ENCODE data around the gene SLC35F4. TPM values are rescaled to one million over a fixed set of nuclear protein-coding genes. Genes with fewer than 3 reads are reported as not detected.

The SLC35F4 gene
- total and polyA plus RNA-seq, 3 experiments from 2014 or later: not detected

GRCh38 chr14:57831981-57832380, 33.9 kb downstream of the SLC35F4 start:
- ChIA-PET CTCF (no interaction called here), POLR2A (no interaction called here)
- no peaks in the 10 kb centered on the region for H3K9me3 ChIP-seq (ENCODE audit: low read length)
- H3K4me1 ChIP-seq (ENCODE audit: insufficient read depth, low read length): no peaks in the 10 kb centered on the region
- Mint-ChIP-seq H3K4me3 (no peak overlapping the region), H3K9me3 (peaks cover 0 to 2% (median 0%) of the 10 kb centered on the region in 5 donors), H3K4me1 (no peaks in the 10 kb centered on the region), H3K27ac (no peak overlapping the region), H3K27me3 (no peaks in the 10 kb centered on the region), H3K36me3 (no peaks in the 10 kb centered on the region)
- no peak overlapping the region for H3K4me3 ChIP-seq (ENCODE audit: low read length)
- no peaks in the 10 kb centered on the region for H3K36me3 ChIP-seq (ENCODE audit: insufficient read depth, low read length)
- no peak for DNase-seq
- no peaks in the 10 kb centered on the region for H3K27me3 ChIP-seq (ENCODE audit: insufficient read depth, low read length, poor library complexity, severe bottlenecking)
- no peak overlapping the region for H3K27ac ChIP-seq (ENCODE audit: low read depth, low read length)

GRCh38 chr14:57828713-57829112, 37.2 kb downstream of the SLC35F4 start:
- H3K9me3 Mint-ChIP-seq: peaks cover 0 to 5% (median 4%) of the 10 kb centered on the region in 5 donors
- H3K27me3 Mint-ChIP-seq: peaks cover 0 to 6% of the 10 kb centered on the region in 2 donors
- H3K4me1 ChIP-seq (ENCODE audit: insufficient read depth, low read length): no peaks in the 10 kb centered on the region
- ChIA-PET POLR2A (no interaction called here), CTCF (no interaction called here)
- H3K27ac ChIP-seq (ENCODE audit: low read depth, low read length): no peak overlapping the region
- no peaks in the 10 kb centered on the region for H3K27me3 ChIP-seq (ENCODE audit: insufficient read depth, low read length, poor library complexity, severe bottlenecking)
- H3K36me3 ChIP-seq (ENCODE audit: insufficient read depth, low read length): no peaks in the 10 kb centered on the region
- H3K4me3 Mint-ChIP-seq: no peak overlapping the region
- H3K4me3 ChIP-seq (ENCODE audit: low read length): no peak overlapping the region
- no peak overlapping the region for H3K27ac Mint-ChIP-seq
- DNase-seq: no peak
- no peaks in the 10 kb centered on the region for H3K4me1 Mint-ChIP-seq
- peaks cover 0 to 2% (median 0%) of the 10 kb centered on the region in 3 donors for H3K36me3 Mint-ChIP-seq
- no peaks in the 10 kb centered on the region for H3K9me3 ChIP-seq (ENCODE audit: low read length)

DNA sequence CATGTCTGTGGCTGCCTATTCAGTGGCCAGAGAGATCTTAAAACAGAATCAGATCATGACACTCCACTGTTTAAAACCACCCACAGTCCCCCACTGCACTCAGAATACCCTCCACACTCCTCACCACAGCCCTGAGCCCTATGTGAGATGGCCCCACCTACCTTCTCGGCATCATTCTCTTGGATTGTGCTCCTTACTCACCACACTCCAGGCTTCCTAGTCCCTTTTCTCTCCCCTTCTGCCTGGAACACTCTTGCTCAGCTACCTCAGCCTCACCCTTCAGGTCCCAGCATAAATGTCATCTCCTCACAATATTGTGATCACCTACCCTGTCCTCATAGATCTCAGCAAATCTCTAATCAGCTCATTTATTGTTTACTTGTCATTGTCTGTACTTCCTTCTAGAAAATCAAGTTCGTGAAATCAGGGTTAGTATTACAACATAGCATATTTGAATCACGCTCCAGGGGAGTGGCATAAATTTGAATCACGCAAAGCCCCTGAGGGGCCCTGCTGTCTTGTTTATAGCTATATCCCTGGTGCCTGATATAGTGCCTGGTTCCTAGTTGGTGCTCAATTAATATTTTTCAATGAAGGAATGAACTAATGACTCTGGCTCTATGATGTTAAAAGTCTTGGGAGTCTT, 42.8 kb downstream of the SLC35F4 start:
- no peak overlapping the region for H3K4me3 Mint-ChIP-seq
- peaks cover 0 to 6% of the 10 kb centered on the region in 2 donors for H3K27me3 Mint-ChIP-seq
- Histone ChIP-seq H3K4me1 (ENCODE audit: insufficient read depth, low read length) (no peaks in the 10 kb centered on the region), H3K4me3 (ENCODE audit: low read length) (no peak overlapping the region), H3K27me3 (ENCODE audit: insufficient read depth, low read length, poor library complexity, severe bottlenecking) (no peaks in the 10 kb centered on the region), H3K36me3 (ENCODE audit: insufficient read depth, low read length) (no peaks in the 10 kb centered on the region), H3K27ac (ENCODE audit: low read depth, low read length) (no peak overlapping the region), H3K9me3 (ENCODE audit: low read length) (no peaks in the 10 kb centered on the region)
- peaks cover 0 to 5% (median 4%) of the 10 kb centered on the region in 5 donors for H3K9me3 Mint-ChIP-seq
- ChIA-PET CTCF (no interaction called here), POLR2A (no interaction called here)
- H3K4me1 Mint-ChIP-seq: no peaks in the 10 kb centered on the region
- no peak for DNase-seq
- H3K27ac Mint-ChIP-seq: no peak overlapping the region
- peaks cover 0 to 2% (median 0%) of the 10 kb centered on the region in 3 donors for H3K36me3 Mint-ChIP-seq

DNA sequence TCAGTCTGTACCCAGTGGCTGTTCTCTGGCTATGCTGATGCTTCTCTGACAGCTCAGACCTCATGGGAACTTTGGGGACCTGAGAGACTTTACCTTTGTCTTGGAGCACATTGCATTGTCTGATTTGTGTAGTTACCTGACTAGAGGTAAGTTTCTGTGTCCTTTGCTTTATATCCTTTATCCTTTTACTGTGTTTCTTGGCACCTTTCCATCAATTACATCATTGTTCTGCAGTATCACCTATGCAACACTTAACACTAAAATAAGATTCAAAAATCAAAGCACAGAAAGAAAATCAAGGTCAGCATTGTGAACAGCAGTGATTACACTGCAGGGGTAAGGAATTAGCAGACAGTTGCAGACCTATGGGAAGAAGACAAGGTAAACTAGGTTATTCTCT, 43.8 kb downstream of the SLC35F4 start:
- no peaks in the 10 kb centered on the region for H3K36me3 ChIP-seq (ENCODE audit: insufficient read depth, low read length)
- peaks cover 0 to 5% (median 3%) of the 10 kb centered on the region in 5 donors for H3K9me3 Mint-ChIP-seq
- H3K36me3 Mint-ChIP-seq: peaks cover 0 to 2% (median 0%) of the 10 kb centered on the region in 3 donors
- no peaks in the 10 kb centered on the region for H3K4me1 ChIP-seq (ENCODE audit: insufficient read depth, low read length)
- DNase-seq: no peak
- H3K4me1 Mint-ChIP-seq: no peaks in the 10 kb centered on the region
- H3K27me3 ChIP-seq (ENCODE audit: insufficient read depth, low read length, poor library complexity, severe bottlenecking): no peaks in the 10 kb centered on the region
- CTCF ChIA-PET: no interaction called here
- H3K27me3 Mint-ChIP-seq: peaks cover 0 to 6% of the 10 kb centered on the region in 2 donors
- H3K4me3 Mint-ChIP-seq: no peak overlapping the region
- no peaks in the 10 kb centered on the region for H3K9me3 ChIP-seq (ENCODE audit: low read length)
- no peak overlapping the region for H3K27ac Mint-ChIP-seq
- no peak overlapping the region for H3K27ac ChIP-seq (ENCODE audit: low read depth, low read length)
- POLR2A ChIA-PET: no interaction called here
- H3K4me3 ChIP-seq (ENCODE audit: low read length): no peak overlapping the region

DNA sequence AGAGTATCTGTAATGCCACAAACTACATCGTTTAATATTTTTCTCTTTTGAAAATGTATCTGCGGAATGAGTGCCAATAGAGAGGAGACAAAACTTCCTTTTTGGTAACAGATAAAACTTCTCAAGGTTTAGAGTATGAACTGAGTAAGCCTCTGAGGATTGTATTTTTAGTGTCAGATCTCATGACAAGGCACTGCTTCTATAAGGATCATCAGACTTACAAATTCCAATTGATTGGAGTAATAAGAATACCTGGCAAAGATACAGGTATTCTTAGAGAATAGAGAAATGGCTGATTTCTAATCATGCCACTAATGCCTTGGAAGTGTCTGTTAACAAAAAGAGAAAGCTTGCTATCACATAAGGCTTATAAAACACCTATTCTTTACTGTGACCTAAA, 45.3 kb downstream of the SLC35F4 start:
- no peaks in the 10 kb centered on the region for H3K9me3 ChIP-seq (ENCODE audit: low read length)
- Mint-ChIP-seq H3K4me3 (no peak overlapping the region), H3K27ac (no peak overlapping the region), H3K27me3 (peaks cover 0 to 6% of the 10 kb centered on the region in 2 donors), H3K9me3 (peaks cover 0 to 5% (median 3%) of the 10 kb centered on the region in 5 donors), H3K36me3 (peaks cover 0 to 2% (median 0%) of the 10 kb centered on the region in 3 donors), H3K4me1 (no peaks in the 10 kb centered on the region)
- CTCF ChIA-PET: no interaction called here
- no peaks in the 10 kb centered on the region for H3K4me1 ChIP-seq (ENCODE audit: insufficient read depth, low read length)
- no peaks in the 10 kb centered on the region for H3K27me3 ChIP-seq (ENCODE audit: insufficient read depth, low read length, poor library complexity, severe bottlenecking)
- POLR2A ChIA-PET: no interaction called here
- H3K27ac ChIP-seq (ENCODE audit: low read depth, low read length): no peak overlapping the region
- no peaks in the 10 kb centered on the region for H3K36me3 ChIP-seq (ENCODE audit: insufficient read depth, low read length)
- H3K4me3 ChIP-seq (ENCODE audit: low read length): no peak overlapping the region
- DNase-seq: no peak

- H3K36me3 Mint-ChIP-seq: no peaks in the 10 kb centered on the region
- no peak overlapping the region for H3K27ac ChIP-seq (ENCODE audit: low read depth, low read length)
- no peaks in the 10 kb centered on the region for H3K4me1 ChIP-seq (ENCODE audit: insufficient read depth, low read length)
- no peaks in the 10 kb centered on the region for H3K36me3 ChIP-seq (ENCODE audit: insufficient read depth, low read length)
- H3K27ac Mint-ChIP-seq: no peak overlapping the region
- ChIA-PET CTCF (no interaction called here), POLR2A (no interaction called here)
- H3K9me3 ChIP-seq (ENCODE audit: low read length): no peaks in the 10 kb centered on the region
- no peaks in the 10 kb centered on the region for H3K27me3 Mint-ChIP-seq
- H3K9me3 Mint-ChIP-seq: peaks cover 0 to 2% (median 0%) of the 10 kb centered on the region in 5 donors
- H3K4me1 Mint-ChIP-seq: no peaks in the 10 kb centered on the region
- no peak overlapping the region for H3K4me3 Mint-ChIP-seq
- no peak overlapping the region for H3K4me3 ChIP-seq (ENCODE audit: low read length)
- DNase-seq: no peak
- no peaks in the 10 kb centered on the region for H3K27me3 ChIP-seq (ENCODE audit: insufficient read depth, low read length, poor library complexity, severe bottlenecking)
These were observed 47.4 kb downstream of the SLC35F4 start for GRCh38 chr14:57818511-57818910.

GRCh38 chr14:57816568-57817284, 49.2 kb downstream of the SLC35F4 start:
- Histone ChIP-seq H3K4me3 (ENCODE audit: low read length) (no peak overlapping the region), H3K9me3 (ENCODE audit: low read length) (no peaks in the 10 kb centered on the region), H3K27ac (ENCODE audit: low read depth, low read length) (no peak overlapping the region), H3K4me1 (ENCODE audit: insufficient read depth, low read length) (no peaks in the 10 kb centered on the region), H3K27me3 (ENCODE audit: insufficient read depth, low read length, poor library complexity, severe bottlenecking) (no peaks in the 10 kb centered on the region), H3K36me3 (ENCODE audit: insufficient read depth, low read length) (no peaks in the 10 kb centered on the region)
- peaks cover 0 to 2% (median 0%) of the 10 kb centered on the region in 5 donors for H3K9me3 Mint-ChIP-seq
- no peaks in the 10 kb centered on the region for H3K36me3 Mint-ChIP-seq
- no peak overlapping the region for H3K4me3 Mint-ChIP-seq
- H3K27ac Mint-ChIP-seq: no peak overlapping the region
- no peak for DNase-seq
- CTCF ChIA-PET: no interaction called here
- POLR2A ChIA-PET: no interaction called here
- no peaks in the 10 kb centered on the region for H3K4me1 Mint-ChIP-seq
- no peaks in the 10 kb centered on the region for H3K27me3 Mint-ChIP-seq

GRCh38 chr14:57814726-57815125, 51.2 kb downstream of the SLC35F4 start:
- Histone ChIP-seq H3K9me3 (ENCODE audit: low read length) (no peaks in the 10 kb centered on the region), H3K4me1 (ENCODE audit: insufficient read depth, low read length) (no peaks in the 10 kb centered on the region), H3K4me3 (ENCODE audit: low read length) (no peak overlapping the region), H3K36me3 (ENCODE audit: insufficient read depth, low read length) (no peaks in the 10 kb centered on the region), H3K27me3 (ENCODE audit: insufficient read depth, low read length, poor library complexity, severe bottlenecking) (no peaks in the 10 kb centered on the region), H3K27ac (ENCODE audit: low read depth, low read length) (no peak overlapping the region)
- H3K9me3 Mint-ChIP-seq: peaks cover 0 to 2% (median 1%) of the 10 kb centered on the region in 5 donors
- H3K4me3 Mint-ChIP-seq: no peak overlapping the region
- H3K27me3 Mint-ChIP-seq: no peaks in the 10 kb centered on the region
- H3K4me1 Mint-ChIP-seq: no peaks in the 10 kb centered on the region
- H3K36me3 Mint-ChIP-seq: no peaks in the 10 kb centered on the region
- no peak overlapping the region for H3K27ac Mint-ChIP-seq
- POLR2A ChIA-PET: no interaction called here
- DNase-seq: no peak
- CTCF ChIA-PET: no interaction called here
